ENCODE data around the gene BORCS6. TPM values are rescaled to one million over a fixed set of nuclear protein-coding genes. Genes with fewer than 3 reads are reported as not detected.

BORCS6 gene
- total and polyA plus RNA-seq, 9 of the 15 experiments (the other 6 are each of a cell fraction or from before 2014, with no cell fraction given): 0.01 to 7.4 (median 2.3) TPM

- TF ChIP-seq, protein P1, sequence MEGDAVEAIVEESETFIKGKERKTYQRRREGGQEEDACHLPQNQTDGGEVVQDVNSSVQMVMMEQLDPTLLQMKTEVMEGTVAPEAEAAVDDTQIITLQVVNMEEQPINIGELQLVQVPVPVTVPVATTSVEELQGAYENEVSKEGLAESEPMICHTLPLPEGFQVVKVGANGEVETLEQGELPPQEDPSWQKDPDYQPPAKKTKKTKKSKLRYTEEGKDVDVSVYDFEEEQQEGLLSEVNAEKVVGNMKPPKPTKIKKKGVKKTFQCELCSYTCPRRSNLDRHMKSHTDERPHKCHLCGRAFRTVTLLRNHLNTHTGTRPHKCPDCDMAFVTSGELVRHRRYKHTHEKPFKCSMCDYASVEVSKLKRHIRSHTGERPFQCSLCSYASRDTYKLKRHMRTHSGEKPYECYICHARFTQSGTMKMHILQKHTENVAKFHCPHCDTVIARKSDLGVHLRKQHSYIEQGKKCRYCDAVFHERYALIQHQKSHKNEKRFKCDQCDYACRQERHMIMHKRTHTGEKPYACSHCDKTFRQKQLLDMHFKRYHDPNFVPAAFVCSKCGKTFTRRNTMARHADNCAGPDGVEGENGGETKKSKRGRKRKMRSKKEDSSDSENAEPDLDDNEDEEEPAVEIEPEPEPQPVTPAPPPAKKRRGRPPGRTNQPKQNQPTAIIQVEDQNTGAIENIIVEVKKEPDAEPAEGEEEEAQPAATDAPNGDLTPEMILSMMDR (IDR thresholded peaks at IDR 0.05 in 2 of 3, conservative IDR thresholded peaks at IDR 0.05 in 1 of 3; ENCODE audit: insufficient read depth in 2 of 3, low read depth in 1 of 3, low read length in 3 of 3): no peak; a peak in 1 of 6 replicates
- TF ChIP-seq ILK (tag; IDR thresholded peaks at IDR 0.05; ENCODE audit: borderline replicate concordance, low read depth): no peak
- TF ChIP-seq RBM15 (IDR thresholded peaks at IDR 0.05; ENCODE audit: insufficient read depth, low read length): no peak
- TF ChIP-seq ARID3B (CRISPR knock-in tag; IDR thresholded peaks at IDR 0.05; ENCODE audit: borderline replicate concordance): no peak
- TF ChIP-seq DMBX1 (CRISPR knock-in tag; IDR thresholded peaks at IDR 0.05; ENCODE audit: borderline replicate concordance): no peak
- TF ChIP-seq JUN (IDR thresholded peaks at IDR 0.05; ENCODE audit: borderline replicate concordance, low read depth, low read length): no peak
- TF ChIP-seq JUN (CRISPR knock-in tag; IDR thresholded peaks at IDR 0.05; ENCODE audit: borderline replicate concordance): no peak
- peak; percentile 51 for TF ChIP-seq CXXC5 (CRISPR knock-in tag; IDR thresholded peaks at IDR 0.05)
- no peak for TF ChIP-seq SRSF7 (optimal IDR thresholded peaks at IDR 0.05; ENCODE audit: low read depth, low read length)
- TF ChIP-seq, protein P2, sequence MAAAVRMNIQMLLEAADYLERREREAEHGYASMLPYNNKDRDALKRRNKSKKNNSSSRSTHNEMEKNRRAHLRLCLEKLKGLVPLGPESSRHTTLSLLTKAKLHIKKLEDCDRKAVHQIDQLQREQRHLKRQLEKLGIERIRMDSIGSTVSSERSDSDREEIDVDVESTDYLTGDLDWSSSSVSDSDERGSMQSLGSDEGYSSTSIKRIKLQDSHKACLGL (CRISPR knock-in tag; IDR thresholded peaks at IDR 0.05; ENCODE audit: borderline replicate concordance, poor library complexity, severe bottlenecking): no peak
- peak; percentile 75 for TF ChIP-seq E2F8 (IDR thresholded peaks at IDR 0.05; ENCODE audit: low read depth, partially characterized antibody)
- no peak for TF ChIP-seq PYGO2 (tag; IDR thresholded peaks at IDR 0.05)
- TF ChIP-seq GTF2E2 (tag; IDR thresholded peaks at IDR 0.05): no peak
- 0 out of 4 replicates have a peak, but pooled peaks of 1 of the 2 experiments have one; percentile 28 for TF ChIP-seq UBTF (IDR thresholded peaks at IDR 0.05; ENCODE audit: borderline replicate concordance in 1 of 2, low read depth in 2 of 2, low read length in 2 of 2)
- no peak for TF ChIP-seq FUS (optimal IDR thresholded peaks at IDR 0.05; ENCODE audit: low read depth, low read length)
- TF ChIP-seq ZNF561 (CRISPR knock-in tag; conservative IDR thresholded peaks at IDR 0.05): no peak
- TF ChIP-seq ELF1 (tag; IDR thresholded peaks at IDR 0.05): peak; percentile 75
Measured at GRCh38 chr17:8226536-8227237, 36.7 kb upstream of the BORCS6 start (continued).
